HepG2 (cell line): ENCODE results near the gene ZNF90. TPM values are rescaled to one million over a fixed set of nuclear protein-coding genes. Genes with fewer than 3 reads are reported as not detected.

ENCODE experiments used
- ARID2 ChIP-seq: sonication (generic); formaldehyde crosslinking; IDR thresholded peaks from 2 replicates; pipeline ENCODE4 v1.8.1; 2022; ENCODE audit warnings: mild to moderate bottlenecking, missing genetic modification reagents, borderline replicate concordance
- ARID3A ChIP-seq: IDR thresholded peaks from 2 replicates; pipeline ENCODE4 v1.6.1; 2012; ENCODE audit warnings: low read depth, low read length, improper control_type of control experiment
- DPF2 ChIP-seq: sonication (generic); formaldehyde crosslinking; IDR thresholded peaks from 2 replicates; pipeline ENCODE4 v1.4.0; 2020; ENCODE audit warnings: mild to moderate bottlenecking, low read depth, missing genetic modification reagents, borderline replicate concordance
- FOXC1 ChIP-seq: sonication (generic); formaldehyde crosslinking; IDR thresholded peaks from 2 replicates; pipeline ENCODE4 v1.8.0; 2022; ENCODE audit warnings: mild to moderate bottlenecking, missing genetic modification reagents, borderline replicate concordance
- HOXA3 ChIP-seq: sonication (generic); formaldehyde crosslinking; IDR thresholded peaks from 2 replicates; pipeline ENCODE4 v1.5.0; 2020; ENCODE audit warnings: missing genetic modification reagents
- MXD4 ChIP-seq: IDR thresholded peaks from 2 replicates; pipeline ENCODE4 v1.6.1; 2016; ENCODE audit warnings: mild to moderate bottlenecking, missing biosample characterization, missing genetic modification reagents
- PAWR ChIP-seq: sonication (generic); formaldehyde crosslinking; IDR thresholded peaks from 2 replicates; pipeline ENCODE4 v1.4.0; 2020; ENCODE audit warnings: missing genetic modification reagents, mild to moderate bottlenecking, borderline replicate concordance
- PBX2 ChIP-seq: IDR thresholded peaks from 2 replicates; pipeline ENCODE4 v1.6.1; 2016; ENCODE audit warnings: control low read depth
- RAD51 ChIP-seq: fragments of 450-650 bp; IDR thresholded peaks from 2 replicates; pipeline ENCODE4 v1.6.1; 2016; ENCODE audit warnings: borderline replicate concordance
- SRSF1 ChIP-seq: fragments of 200-400 bp; formaldehyde crosslinking; optimal IDR thresholded peaks from 2 replicates; pipeline ENCODE3; 2017; ENCODE audit warnings: mild to moderate bottlenecking, low read depth, low read length, moderate library complexity
- YY1 ChIP-seq: IDR thresholded peaks from 2 replicates; pipeline ENCODE4 v1.6.1; 2011; ENCODE audit warnings: low read length, low read depth, moderate library complexity, mild to moderate bottlenecking; ENCODE audit not compliant: insufficient read depth, insufficient replicate concordance
- ZBTB8A ChIP-seq: sonication (generic); formaldehyde crosslinking; IDR thresholded peaks from 2 replicates; pipeline ENCODE4 v1.4.0; 2020; ENCODE audit warnings: mild to moderate bottlenecking, low read depth, missing genetic modification reagents, borderline replicate concordance
- ZNF333 ChIP-seq: sonication (generic); formaldehyde crosslinking; IDR thresholded peaks from 2 replicates; pipeline ENCODE4 v1.4.0; 2020; ENCODE audit warnings: mild to moderate bottlenecking, missing genetic modification reagents, borderline replicate concordance
- ZNF512 ChIP-seq: sonication (generic); formaldehyde crosslinking; IDR thresholded peaks from 2 replicates; pipeline ENCODE4 v1.4.0; 2020; ENCODE audit warnings: mild to moderate bottlenecking, missing genetic modification reagents
- ZNF670 ChIP-seq: sonication (generic); formaldehyde crosslinking; IDR thresholded peaks from 2 replicates; pipeline ENCODE4 v1.8.0; 2022; ENCODE audit warnings: mild to moderate bottlenecking, missing genetic modification reagents, borderline replicate concordance
- polyA plus RNA-seq, 8 experiments: library from polyadenylated mRNA; depleted of rRNA in 3 of 8; stranded (reverse) in 7 of 8; unstranded in 1 of 8; fragments of >200 nt; fragmentation: Illumina TruSeq in 4 of 8; extraction: Trizol in 4 of 8; gene quantifications; 2 replicates each; pipeline versions ENCODE4 v1.2.1 to v1.2.3, GENCODE V29; 2011 to 2016; ENCODE audit warnings: low read depth in 4 of 8, missing spikeins in 1 of 8, mixed read lengths in 1 of 8; ENCODE audit not compliant: insufficient read depth in 1 of 8
- total RNA-seq, 5 experiments: library from RNA; depleted of rRNA; stranded (reverse); fragments of >200 nt; fragmentation: Illumina TruSeq; extraction: Trizol; gene quantifications; 2 replicates each; pipeline ENCODE4 v1.2.3, GENCODE V29; 2016; ENCODE audit warnings: low read depth in 1 of 5
- TF ChIP-seq, protein P1 (sequence below): sonication (generic); formaldehyde crosslinking; IDR thresholded peaks from 2 replicates; pipeline ENCODE4 v1.8.0; 2022; ENCODE audit warnings: mild to moderate bottlenecking, missing genetic modification reagents, moderate library complexity
- TF ChIP-seq, protein P2 (sequence below): sonication (generic); formaldehyde crosslinking; IDR thresholded peaks from 2 replicates; pipeline ENCODE4 v1.4.0; 2020; ENCODE audit warnings: missing genetic modification reagents
- TF ChIP-seq, protein P3 (sequence below): sonication (generic); formaldehyde crosslinking; IDR thresholded peaks from 2 replicates; pipeline ENCODE4 v1.4.0; 2020; ENCODE audit warnings: missing genetic modification reagents
- TF ChIP-seq, protein P4 (sequence below): sonication (generic); formaldehyde crosslinking; IDR thresholded peaks from 2 replicates; pipeline ENCODE4 v1.5.1; 2020; ENCODE audit warnings: missing genetic modification reagents, mild to moderate bottlenecking, borderline replicate concordance

ZNF90 gene
- total and polyA plus RNA-seq, 2 of the 13 experiments (the other 11 are each of a cell fraction or from before 2014, with no cell fraction given), result 2.1 to 3.8 TPM

GRCh38 chr19:20077791-20078463, at the start of gene ZNF90 (continued):
- TF ChIP-seq PBX2 (CRISPR knock-in tag) (peak; percentile 79), FOXC1 (CRISPR knock-in tag) (no peak), RAD51 (no peak), YY1 (peak; percentile 39), ARID2 (no peak), ARID3A (no peak), HOXA3 (CRISPR knock-in tag) (no peak), ZBTB8A (CRISPR knock-in tag) (no peak), ZNF333 (CRISPR knock-in tag) (no peak), MXD4 (CRISPR knock-in tag) (no peak), PAWR (CRISPR knock-in tag) (no peak), ZNF512 (no peak), DPF2 (CRISPR knock-in tag) (no peak), ZNF670 (CRISPR knock-in tag) (no peak), SRSF1 (no peak)
- TF ChIP-seq, protein P1, sequence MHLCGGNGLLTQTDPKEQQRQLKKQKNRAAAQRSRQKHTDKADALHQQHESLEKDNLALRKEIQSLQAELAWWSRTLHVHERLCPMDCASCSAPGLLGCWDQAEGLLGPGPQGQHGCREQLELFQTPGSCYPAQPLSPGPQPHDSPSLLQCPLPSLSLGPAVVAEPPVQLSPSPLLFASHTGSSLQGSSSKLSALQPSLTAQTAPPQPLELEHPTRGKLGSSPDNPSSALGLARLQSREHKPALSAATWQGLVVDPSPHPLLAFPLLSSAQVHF (CRISPR knock-in tag), result no peak
- TF ChIP-seq, protein P2, sequence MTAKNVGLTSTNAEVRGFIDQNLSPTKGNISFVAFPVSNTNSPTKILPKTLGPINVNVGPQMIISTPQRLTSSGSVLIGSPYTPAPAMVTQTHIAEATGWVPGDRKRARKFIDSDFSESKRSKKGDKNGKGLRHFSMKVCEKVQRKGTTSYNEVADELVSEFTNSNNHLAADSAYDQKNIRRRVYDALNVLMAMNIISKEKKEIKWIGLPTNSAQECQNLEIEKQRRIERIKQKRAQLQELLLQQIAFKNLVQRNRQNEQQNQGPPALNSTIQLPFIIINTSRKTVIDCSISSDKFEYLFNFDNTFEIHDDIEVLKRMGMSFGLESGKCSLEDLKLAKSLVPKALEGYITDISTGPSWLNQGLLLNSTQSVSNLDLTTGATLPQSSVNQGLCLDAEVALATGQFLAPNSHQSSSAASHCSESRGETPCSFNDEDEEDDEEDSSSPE (CRISPR knock-in tag), result peak; percentile 78
- TF ChIP-seq, protein P3, sequence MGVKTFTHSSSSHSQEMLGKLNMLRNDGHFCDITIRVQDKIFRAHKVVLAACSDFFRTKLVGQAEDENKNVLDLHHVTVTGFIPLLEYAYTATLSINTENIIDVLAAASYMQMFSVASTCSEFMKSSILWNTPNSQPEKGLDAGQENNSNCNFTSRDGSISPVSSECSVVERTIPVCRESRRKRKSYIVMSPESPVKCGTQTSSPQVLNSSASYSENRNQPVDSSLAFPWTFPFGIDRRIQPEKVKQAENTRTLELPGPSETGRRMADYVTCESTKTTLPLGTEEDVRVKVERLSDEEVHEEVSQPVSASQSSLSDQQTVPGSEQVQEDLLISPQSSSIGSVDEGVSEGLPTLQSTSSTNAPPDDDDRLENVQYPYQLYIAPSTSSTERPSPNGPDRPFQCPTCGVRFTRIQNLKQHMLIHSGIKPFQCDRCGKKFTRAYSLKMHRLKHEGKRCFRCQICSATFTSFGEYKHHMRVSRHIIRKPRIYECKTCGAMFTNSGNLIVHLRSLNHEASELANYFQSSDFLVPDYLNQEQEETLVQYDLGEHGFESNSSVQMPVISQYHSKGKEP (CRISPR knock-in tag), result no peak
- TF ChIP-seq, protein P4, sequence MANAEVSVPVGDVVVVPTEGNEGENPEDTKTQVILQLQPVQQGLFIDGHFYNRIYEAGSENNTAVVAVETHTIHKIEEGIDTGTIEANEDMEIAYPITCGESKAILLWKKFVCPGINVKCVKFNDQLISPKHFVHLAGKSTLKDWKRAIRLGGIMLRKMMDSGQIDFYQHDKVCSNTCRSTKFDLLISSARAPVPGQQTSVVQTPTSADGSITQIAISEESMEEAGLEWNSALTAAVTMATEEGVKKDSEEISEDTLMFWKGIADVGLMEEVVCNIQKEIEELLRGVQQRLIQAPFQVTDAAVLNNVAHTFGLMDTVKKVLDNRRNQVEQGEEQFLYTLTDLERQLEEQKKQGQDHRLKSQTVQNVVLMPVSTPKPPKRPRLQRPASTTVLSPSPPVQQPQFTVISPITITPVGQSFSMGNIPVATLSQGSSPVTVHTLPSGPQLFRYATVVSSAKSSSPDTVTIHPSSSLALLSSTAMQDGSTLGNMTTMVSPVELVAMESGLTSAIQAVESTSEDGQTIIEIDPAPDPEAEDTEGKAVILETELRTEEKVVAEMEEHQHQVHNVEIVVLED (CRISPR knock-in tag), result no peak
